Upper lobe of left lung (tissue), 4 donors: ENCODE data around the gene DBNDD2.

ENCODE experiments used
- EP300 ChIP-seq, 4 donors: sonication (generic); formaldehyde crosslinking; IDR thresholded peaks; one replicate each; pipeline ENCODE4 v1.5.1; 2017; ENCODE audit warnings: antibody characterized with exemption in 4 of 4, control low read depth in 2 of 4
- POLR2A ChIP-seq, 4 donors: fragments of 450-650 bp; IDR thresholded peaks; one replicate each; pipeline ENCODE4 v1.5.1; 2016 to 2017; ENCODE audit warnings: antibody characterized with exemption in 4 of 4, mild to moderate bottlenecking in 2 of 4
- POLR2AphosphoS5 ChIP-seq, 2 donors: sonication (generic); formaldehyde crosslinking; IDR thresholded peaks; one replicate each; pipeline ENCODE4 v1.5.1; 2017; ENCODE audit warnings: antibody characterized with exemption in 2 of 2
- TF ChIP-seq, protein P1 (sequence below), 6 experiments: fragments of 450-650 bp in 4 of 6; fragments of 200-600 bp in 2 of 6; sonication (generic) in 2 of 6; IDR thresholded peaks; one replicate each; pipeline ENCODE4 v1.5.1; 2016 to 2019; ENCODE audit warnings: antibody characterized with exemption in 6 of 6

DNA sequence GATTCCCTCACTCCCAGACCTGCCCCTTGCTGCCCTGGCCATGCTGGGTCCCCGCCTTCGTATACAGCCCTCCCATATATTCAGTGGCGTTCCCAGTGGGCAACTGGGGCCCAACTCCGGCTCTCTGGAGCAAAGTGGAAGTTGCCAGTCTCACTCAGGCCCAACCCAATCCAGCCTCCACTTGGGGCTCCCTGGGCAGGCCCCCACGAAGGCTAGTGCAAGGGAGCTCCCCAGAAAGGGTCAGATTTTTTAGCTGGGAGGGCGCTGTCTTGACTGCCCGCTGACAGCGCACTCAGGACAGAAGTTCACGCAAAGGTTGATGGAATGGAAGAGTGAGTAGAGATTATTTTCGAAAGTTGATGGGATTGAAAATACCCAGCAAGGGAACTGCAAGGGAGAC is 35.8 kb upstream of the DBNDD2 start:
- TF ChIP-seq, protein P1, sequence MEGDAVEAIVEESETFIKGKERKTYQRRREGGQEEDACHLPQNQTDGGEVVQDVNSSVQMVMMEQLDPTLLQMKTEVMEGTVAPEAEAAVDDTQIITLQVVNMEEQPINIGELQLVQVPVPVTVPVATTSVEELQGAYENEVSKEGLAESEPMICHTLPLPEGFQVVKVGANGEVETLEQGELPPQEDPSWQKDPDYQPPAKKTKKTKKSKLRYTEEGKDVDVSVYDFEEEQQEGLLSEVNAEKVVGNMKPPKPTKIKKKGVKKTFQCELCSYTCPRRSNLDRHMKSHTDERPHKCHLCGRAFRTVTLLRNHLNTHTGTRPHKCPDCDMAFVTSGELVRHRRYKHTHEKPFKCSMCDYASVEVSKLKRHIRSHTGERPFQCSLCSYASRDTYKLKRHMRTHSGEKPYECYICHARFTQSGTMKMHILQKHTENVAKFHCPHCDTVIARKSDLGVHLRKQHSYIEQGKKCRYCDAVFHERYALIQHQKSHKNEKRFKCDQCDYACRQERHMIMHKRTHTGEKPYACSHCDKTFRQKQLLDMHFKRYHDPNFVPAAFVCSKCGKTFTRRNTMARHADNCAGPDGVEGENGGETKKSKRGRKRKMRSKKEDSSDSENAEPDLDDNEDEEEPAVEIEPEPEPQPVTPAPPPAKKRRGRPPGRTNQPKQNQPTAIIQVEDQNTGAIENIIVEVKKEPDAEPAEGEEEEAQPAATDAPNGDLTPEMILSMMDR (IDR thresholded peaks at IDR 0.05) = no peak
- TF ChIP-seq POLR2AphosphoS5 (IDR thresholded peaks at IDR 0.05) = no peak
- TF ChIP-seq POLR2A (IDR thresholded peaks at IDR 0.05) = no peak
- TF ChIP-seq EP300 (IDR thresholded peaks at IDR 0.05) = no peak
